ENCODE results near the gene CHRDL2.

- TF ChIP-seq NR3C1 (CRISPR knock-in tag; conservative IDR thresholded peaks at IDR 0.05; ENCODE audit: low read depth) (no peak), ZBTB21 (CRISPR knock-in tag; IDR thresholded peaks at IDR 0.05; ENCODE audit: borderline replicate concordance) (no peak), FOXJ3 (CRISPR knock-in tag; IDR thresholded peaks at IDR 0.05; ENCODE audit: borderline replicate concordance) (no peak), CREB1 (CRISPR knock-in tag; IDR thresholded peaks at IDR 0.05) (no peak), JUN (CRISPR knock-in tag; IDR thresholded peaks at IDR 0.05) (no peak)
- TF ChIP-seq, protein P1, sequence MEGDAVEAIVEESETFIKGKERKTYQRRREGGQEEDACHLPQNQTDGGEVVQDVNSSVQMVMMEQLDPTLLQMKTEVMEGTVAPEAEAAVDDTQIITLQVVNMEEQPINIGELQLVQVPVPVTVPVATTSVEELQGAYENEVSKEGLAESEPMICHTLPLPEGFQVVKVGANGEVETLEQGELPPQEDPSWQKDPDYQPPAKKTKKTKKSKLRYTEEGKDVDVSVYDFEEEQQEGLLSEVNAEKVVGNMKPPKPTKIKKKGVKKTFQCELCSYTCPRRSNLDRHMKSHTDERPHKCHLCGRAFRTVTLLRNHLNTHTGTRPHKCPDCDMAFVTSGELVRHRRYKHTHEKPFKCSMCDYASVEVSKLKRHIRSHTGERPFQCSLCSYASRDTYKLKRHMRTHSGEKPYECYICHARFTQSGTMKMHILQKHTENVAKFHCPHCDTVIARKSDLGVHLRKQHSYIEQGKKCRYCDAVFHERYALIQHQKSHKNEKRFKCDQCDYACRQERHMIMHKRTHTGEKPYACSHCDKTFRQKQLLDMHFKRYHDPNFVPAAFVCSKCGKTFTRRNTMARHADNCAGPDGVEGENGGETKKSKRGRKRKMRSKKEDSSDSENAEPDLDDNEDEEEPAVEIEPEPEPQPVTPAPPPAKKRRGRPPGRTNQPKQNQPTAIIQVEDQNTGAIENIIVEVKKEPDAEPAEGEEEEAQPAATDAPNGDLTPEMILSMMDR (IDR thresholded peaks at IDR 0.05), result no peak
- TF ChIP-seq, protein P2, sequence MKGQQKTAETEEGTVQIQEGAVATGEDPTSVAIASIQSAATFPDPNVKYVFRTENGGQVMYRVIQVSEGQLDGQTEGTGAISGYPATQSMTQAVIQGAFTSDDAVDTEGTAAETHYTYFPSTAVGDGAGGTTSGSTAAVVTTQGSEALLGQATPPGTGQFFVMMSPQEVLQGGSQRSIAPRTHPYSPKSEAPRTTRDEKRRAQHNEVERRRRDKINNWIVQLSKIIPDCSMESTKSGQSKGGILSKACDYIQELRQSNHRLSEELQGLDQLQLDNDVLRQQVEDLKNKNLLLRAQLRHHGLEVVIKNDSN (CRISPR knock-in tag; IDR thresholded peaks at IDR 0.05), result no peak
Measured at GRCh38 chr11:74648894-74649293, 82.3 kb downstream of the CHRDL2 start.

All from WTC11 (cell line).